PFSK-1 (cell line): ENCODE data around the gene MRS2.

Source experiments
- POLR2AphosphoS5 ChIP-seq: IDR thresholded peaks from 2 replicates; pipeline ENCODE4 v1.6.1; 2012; ENCODE audit warnings: low read depth, mild to moderate bottlenecking, control low read depth, low read length, moderate library complexity
- REST ChIP-seq, 2 experiments: IDR thresholded peaks; 2 replicates each; pipeline versions ENCODE4 v1.6.1 to v1.8.0; 2011 to 2012; ENCODE audit warnings: low read depth in 2 of 2, low read length in 2 of 2, control low read depth in 1 of 2, inconsistent platforms in 1 of 2, mild to moderate bottlenecking in 1 of 2, moderate library complexity in 1 of 2; ENCODE audit not compliant: insufficient read depth in 1 of 2
- TAF1 ChIP-seq: IDR thresholded peaks from 2 replicates; pipeline ENCODE4 v1.6.1; 2012; ENCODE audit warnings: low read length, control low read depth, borderline replicate concordance; ENCODE audit not compliant: insufficient read depth

DNA sequence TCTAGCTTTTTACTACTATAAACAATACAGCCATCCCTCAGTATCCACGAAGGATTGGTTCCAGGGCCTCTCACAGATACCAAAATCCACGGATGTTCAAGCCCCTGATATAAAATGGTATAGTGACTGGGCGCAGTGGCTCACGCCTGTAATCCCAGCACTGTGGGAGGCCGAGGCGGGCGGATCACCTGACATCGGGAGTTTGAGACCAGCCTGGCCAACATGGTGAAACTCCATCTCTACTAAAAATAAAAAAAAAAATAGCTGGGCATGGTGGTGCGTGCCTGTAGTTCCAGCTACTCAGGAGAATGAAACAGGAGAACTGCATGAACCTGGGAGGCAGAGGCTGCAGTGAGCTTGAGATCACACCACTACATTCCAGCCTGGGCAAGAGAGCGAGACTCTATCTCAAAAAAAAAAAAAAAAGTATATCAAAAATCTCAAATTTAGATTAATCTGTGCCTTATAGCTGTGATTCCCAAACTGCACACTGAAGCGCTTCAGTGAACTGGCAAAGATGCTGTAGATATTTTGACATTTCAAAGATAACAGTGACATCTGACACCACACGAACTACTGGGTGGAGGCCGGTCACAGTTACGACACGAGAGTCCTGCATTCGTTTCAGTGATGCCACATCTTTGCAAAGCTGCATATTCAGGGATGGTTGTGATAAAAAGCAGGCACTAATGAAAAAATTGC, 38.3 kb downstream of the MRS2 start:
- TF ChIP-seq POLR2AphosphoS5 = no peak
- TF ChIP-seq REST (IDR thresholded peaks at IDR 0.05; ENCODE audit: insufficient read depth in 1 of 2, low read depth in 2 of 2, low read length in 2 of 2) = no peak
- no peak for TF ChIP-seq TAF1
